AG09309 (cell line): ENCODE measurements around the gene LRCH3.

ENCODE experiments used
- DNase-seq: peaks from one replicate; pipeline ENCODE4 v3.0.0-alpha.2; 2010; ENCODE audit warnings: low read depth
- H3K4me3 ChIP-seq: 2 replicates; pipeline ENCODE4 v1.5.1; 2011; ENCODE audit warnings: mild to moderate bottlenecking, low read depth, low read length, moderate library complexity; ENCODE audit not compliant: control insufficient read depth
- TF ChIP-seq, protein P1 (sequence below): IDR thresholded peaks from 2 replicates; pipeline ENCODE4 v1.5.1; 2011; ENCODE audit warnings: mild to moderate bottlenecking, low read depth, low read length, inconsistent platforms; ENCODE audit not compliant: insufficient read depth, control insufficient read depth; ENCODE audit errors: missing control alignments

LRCH3 gene

DNA sequence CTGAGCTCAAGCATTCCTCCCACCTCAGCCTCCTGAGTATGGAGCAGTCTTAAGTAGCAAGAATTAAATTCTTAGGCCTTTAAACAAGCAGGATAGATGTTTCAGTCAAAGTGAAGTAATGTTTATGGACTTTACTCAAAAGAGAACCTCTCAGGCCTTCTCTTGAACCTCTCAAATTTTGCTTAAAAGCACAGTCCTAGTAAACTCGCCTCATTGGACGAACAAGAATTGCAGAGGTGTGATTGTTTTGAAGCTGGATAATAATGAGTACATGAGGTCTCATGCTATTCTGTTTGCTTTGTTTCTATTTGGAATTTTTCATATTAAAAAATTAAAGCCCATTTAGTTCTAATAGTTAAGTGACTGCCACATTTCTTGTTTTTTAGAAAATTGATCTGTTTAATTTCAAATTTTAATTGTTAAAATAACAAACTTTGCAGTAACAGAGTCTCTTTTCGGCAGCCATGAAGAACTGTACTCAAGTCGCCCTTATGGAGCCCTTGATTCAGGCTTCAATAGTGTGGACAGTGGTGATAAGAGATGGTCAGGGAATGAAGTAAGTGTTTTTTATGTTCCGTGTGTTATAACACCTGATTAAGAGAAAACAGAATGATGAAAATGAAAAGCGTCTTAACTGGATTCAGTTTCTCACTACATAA lies 39.4 kb downstream of the LRCH3 start:
- TF ChIP-seq, protein P1, sequence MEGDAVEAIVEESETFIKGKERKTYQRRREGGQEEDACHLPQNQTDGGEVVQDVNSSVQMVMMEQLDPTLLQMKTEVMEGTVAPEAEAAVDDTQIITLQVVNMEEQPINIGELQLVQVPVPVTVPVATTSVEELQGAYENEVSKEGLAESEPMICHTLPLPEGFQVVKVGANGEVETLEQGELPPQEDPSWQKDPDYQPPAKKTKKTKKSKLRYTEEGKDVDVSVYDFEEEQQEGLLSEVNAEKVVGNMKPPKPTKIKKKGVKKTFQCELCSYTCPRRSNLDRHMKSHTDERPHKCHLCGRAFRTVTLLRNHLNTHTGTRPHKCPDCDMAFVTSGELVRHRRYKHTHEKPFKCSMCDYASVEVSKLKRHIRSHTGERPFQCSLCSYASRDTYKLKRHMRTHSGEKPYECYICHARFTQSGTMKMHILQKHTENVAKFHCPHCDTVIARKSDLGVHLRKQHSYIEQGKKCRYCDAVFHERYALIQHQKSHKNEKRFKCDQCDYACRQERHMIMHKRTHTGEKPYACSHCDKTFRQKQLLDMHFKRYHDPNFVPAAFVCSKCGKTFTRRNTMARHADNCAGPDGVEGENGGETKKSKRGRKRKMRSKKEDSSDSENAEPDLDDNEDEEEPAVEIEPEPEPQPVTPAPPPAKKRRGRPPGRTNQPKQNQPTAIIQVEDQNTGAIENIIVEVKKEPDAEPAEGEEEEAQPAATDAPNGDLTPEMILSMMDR: no peak
- no peak for DNase-seq
- no peak overlapping the region for H3K4me3 ChIP-seq

DNA sequence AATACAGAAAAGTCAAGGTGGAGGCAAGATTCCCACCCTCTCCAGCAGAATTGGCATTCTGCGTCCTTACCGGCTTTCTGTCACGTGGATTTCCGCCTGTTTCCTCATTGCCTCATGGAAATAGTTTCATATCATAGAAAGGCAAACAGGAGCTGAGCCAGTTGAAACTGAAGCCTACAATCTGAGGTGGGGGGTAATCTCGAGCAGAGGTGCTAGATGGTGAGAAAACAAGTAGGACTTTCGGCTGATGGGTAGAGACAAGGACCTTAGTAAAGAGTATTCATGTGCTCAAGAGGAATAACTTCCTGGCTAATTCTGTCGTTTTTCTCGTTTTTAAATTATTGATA lies 39.9 kb downstream of the LRCH3 start:
- no peak for DNase-seq
- no peak overlapping the region for H3K4me3 ChIP-seq
- TF ChIP-seq, protein P1: no peak

DNA sequence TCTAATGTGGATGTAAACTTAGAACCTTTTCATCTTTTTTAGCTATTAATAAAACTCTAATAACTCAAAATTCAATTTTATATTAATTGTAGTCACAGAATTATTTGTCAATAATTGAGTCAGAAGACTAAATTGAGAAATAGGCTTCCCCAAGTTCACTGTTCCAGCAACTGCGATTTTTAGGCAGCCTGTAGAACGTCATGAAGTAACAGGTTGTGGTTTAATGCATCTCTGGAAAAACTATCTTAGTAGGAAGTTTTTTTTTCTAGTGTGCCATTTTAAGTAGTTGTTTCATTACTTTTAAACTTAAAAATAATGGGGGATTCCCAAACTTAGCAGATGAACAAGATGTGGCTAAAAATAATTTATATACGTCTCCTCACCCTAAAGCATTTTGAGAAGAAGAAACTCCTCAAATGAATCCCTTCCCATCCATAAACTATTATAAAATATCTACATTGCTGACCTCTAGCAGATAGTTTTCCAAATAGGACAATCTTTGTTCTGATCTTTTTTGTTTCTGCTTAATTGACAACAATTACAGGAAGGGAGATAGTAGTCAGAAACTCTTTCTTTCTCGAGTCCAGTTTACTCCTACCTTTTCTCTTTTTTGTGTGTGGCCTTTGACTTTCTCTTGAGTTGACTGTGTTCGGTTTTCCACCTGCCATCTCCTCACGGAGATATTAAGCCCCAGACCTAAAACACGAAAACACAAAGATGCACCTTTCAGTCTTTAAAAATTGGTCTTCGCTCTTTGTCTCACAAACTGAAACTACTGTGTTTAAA lies 43.1 kb downstream of the LRCH3 start:
- no peak overlapping the region for H3K4me3 ChIP-seq
- no peak for DNase-seq
- TF ChIP-seq, protein P1: no peak

DNA sequence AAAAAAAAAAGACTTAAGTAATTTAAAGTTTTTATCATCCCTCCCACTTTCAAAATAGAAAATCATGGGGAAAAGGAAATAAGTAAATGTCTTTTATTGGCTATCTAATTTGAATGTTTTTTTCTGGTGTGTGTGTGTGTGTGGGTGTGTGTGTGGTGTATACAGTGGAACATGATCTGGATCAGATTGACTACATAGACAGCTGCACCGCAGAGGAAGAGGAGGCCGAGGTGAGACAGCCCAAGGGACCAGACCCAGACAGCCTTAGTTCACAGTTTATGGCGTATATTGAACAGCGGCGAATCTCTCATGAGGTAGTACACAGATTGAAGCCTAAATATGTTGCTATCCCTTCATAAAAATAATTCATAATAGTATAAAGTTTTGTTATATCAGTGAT lies 44.5 kb downstream of the LRCH3 start:
- TF ChIP-seq, protein P1: no peak
- DNase-seq: no peak
- no peak overlapping the region for H3K4me3 ChIP-seq

DNA sequence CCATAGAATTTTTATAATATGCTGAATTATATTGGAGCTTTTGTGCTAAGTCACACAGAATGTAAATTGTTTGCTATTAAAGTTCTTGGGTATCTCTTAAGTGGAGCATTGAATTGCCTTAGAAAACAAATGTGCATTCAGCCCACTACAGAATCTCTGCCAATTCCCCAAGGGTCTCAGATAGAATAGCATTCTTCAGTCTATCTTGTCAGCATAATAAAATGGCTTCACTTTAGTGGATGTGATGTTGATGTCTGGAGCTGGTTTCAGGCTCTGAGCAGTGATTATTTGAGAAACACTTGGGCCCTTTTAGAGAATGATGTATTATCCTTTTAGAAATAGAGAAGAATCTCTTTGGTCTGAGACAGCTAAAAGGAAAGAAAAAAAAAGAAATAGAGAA lies 45.2 kb downstream of the LRCH3 start:
- DNase-seq: no peak
- TF ChIP-seq, protein P1: no peak
- no peak overlapping the region for H3K4me3 ChIP-seq

DNA sequence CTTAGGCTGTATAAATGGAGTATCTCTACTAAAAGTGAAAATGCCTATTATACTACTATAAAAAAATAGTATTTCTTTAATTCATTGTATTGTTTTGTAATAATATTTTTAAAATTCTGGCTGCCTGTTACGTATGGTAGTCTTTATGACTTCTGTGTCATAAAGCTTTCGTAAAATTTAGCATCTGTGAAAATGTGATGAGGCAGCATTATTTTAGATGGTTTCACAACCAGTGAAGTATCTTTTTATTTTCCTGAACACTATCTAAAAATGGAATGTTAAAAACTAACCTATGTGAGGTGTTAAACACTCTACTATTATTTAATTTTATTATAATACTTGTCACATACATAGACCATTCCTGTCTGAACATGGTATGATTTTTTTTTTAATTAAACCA lies 46.2 kb downstream of the LRCH3 start:
- H3K4me3 ChIP-seq: no peak overlapping the region
- DNase-seq: no peak
- TF ChIP-seq, protein P1: no peak
